Esophagus muscularis mucosa (tissue), 4 donors: ENCODE data around the gene SACS. TPM values are rescaled to one million over a fixed set of nuclear protein-coding genes. Genes with fewer than 3 reads are reported as not detected.

Experiments
- DNase-seq: peaks from one replicate; pipeline ENCODE4 v3.0.0-alpha.2; 2017; ENCODE audit errors: extremely low spot score
- H3K27ac ChIP-seq, 4 donors: fragments of 200-600 bp; sonication (generic); replicated peaks in 1 of 4; 1 replicate in 3 of 4; 2 replicates in 1 of 4; pipeline ENCODE4 v1.5.1; 2016 to 2019; ENCODE audit warnings: mild to moderate bottlenecking in 1 of 4
- H3K27me3 ChIP-seq, 4 donors: fragments of 200-600 bp; sonication (generic); one replicate each; pipeline versions ENCODE4 v1.5.1 to v1.6.0; 2016 to 2019
- H3K36me3 ChIP-seq, 4 donors: fragments of 200-600 bp; sonication (generic); one replicate each; pipeline ENCODE4 v1.5.1; 2016 to 2019
- H3K4me1 ChIP-seq, 4 donors: fragments of 200-600 bp; sonication (generic); one replicate each; pipeline ENCODE4 v1.5.1; 2016 to 2019
- H3K4me3 ChIP-seq, 4 donors: fragments of 200-600 bp; sonication (generic); 1 replicate in 2 of 4; 2 replicates in 2 of 4; pipeline ENCODE4 v1.5.1; 2016 to 2019; ENCODE audit warnings: mild to moderate bottlenecking in 4 of 4, moderate library complexity in 1 of 4
- H3K9me3 ChIP-seq, 4 donors: fragments of 200-600 bp; sonication (generic); 1 replicate in 3 of 4; 2 replicates in 1 of 4; pipeline ENCODE4 v1.5.1; 2016 to 2019
- EP300 ChIP-seq: sonication (generic); formaldehyde crosslinking; IDR thresholded peaks from one replicate; pipeline ENCODE4 v1.6.1; 2017; ENCODE audit warnings: antibody characterized with exemption
- POLR2A ChIP-seq: fragments of 450-650 bp; IDR thresholded peaks from one replicate; pipeline ENCODE4 v1.6.1; 2017; ENCODE audit warnings: antibody characterized with exemption, moderate library complexity, mild to moderate bottlenecking, low read depth
- POLR2AphosphoS5 ChIP-seq, 2 donors: sonication (generic); formaldehyde crosslinking; IDR thresholded peaks; one replicate each; pipeline ENCODE4 v1.6.1; 2017; ENCODE audit warnings: antibody characterized with exemption in 2 of 2
- WGBS: methylation state at CpG from one replicate; pipeline ENCODE4 v1.1.5; 2018; 5-methylcytosine and 5-hydroxymethylcytosine counted together
- intact Hi-C: fragments of 100-400 bp; cut with DNase I; formaldehyde crosslinking; loops from one replicate; pipeline ENCODE4 v1.15.1; 2023
- total RNA-seq, 4 donors: library from RNA; depleted of rRNA; stranded (reverse); fragments of >200 nt; gene quantifications; one replicate each; pipeline versions ENCODE4 v1.1.0 to v1.2.1, GENCODE V29; 2016
- TF ChIP-seq, protein P1 (sequence below), 3 experiments: fragments of 200-600 bp in 2 of 3; fragments of 450-650 bp in 1 of 3; sonication (generic) in 2 of 3; IDR thresholded peaks; one replicate each; pipeline ENCODE4 v1.5.1; 2017 to 2019; ENCODE audit warnings: antibody characterized with exemption in 3 of 3, mild to moderate bottlenecking in 2 of 3, moderate library complexity in 1 of 3

The SACS gene
- total RNA-seq, 4 donors from 2014 or later: 45.1 to 70.1 (median 65.3) TPM

GRCh38 chr13:23470790-23471614, 37.5 kb upstream of the SACS start:
- Histone ChIP-seq H3K4me3 (no peak overlapping the region), H3K36me3 (no peaks in the 10 kb centered on the region), H3K27me3 (no peaks in the 10 kb centered on the region), H3K27ac (peak overlapping the region in 3 of 4 donors; percentile 34 to 59 (median 47)), H3K9me3 (no peaks in the 10 kb centered on the region), H3K4me1 (peaks cover 5 to 33% (median 30%) of the 10 kb centered on the region in 4 donors)
- 84% methylated on average over 7 of the region's 7 CpGs for WGBS
- DNase-seq: no peak
- intact Hi-C loops: no loop called here
- TF ChIP-seq EP300 (no peak), POLR2AphosphoS5 (IDR thresholded peaks at IDR 0.05) (no peak), POLR2A (no peak)
- TF ChIP-seq, protein P1, sequence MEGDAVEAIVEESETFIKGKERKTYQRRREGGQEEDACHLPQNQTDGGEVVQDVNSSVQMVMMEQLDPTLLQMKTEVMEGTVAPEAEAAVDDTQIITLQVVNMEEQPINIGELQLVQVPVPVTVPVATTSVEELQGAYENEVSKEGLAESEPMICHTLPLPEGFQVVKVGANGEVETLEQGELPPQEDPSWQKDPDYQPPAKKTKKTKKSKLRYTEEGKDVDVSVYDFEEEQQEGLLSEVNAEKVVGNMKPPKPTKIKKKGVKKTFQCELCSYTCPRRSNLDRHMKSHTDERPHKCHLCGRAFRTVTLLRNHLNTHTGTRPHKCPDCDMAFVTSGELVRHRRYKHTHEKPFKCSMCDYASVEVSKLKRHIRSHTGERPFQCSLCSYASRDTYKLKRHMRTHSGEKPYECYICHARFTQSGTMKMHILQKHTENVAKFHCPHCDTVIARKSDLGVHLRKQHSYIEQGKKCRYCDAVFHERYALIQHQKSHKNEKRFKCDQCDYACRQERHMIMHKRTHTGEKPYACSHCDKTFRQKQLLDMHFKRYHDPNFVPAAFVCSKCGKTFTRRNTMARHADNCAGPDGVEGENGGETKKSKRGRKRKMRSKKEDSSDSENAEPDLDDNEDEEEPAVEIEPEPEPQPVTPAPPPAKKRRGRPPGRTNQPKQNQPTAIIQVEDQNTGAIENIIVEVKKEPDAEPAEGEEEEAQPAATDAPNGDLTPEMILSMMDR (IDR thresholded peaks at IDR 0.05): no peak

DNA sequence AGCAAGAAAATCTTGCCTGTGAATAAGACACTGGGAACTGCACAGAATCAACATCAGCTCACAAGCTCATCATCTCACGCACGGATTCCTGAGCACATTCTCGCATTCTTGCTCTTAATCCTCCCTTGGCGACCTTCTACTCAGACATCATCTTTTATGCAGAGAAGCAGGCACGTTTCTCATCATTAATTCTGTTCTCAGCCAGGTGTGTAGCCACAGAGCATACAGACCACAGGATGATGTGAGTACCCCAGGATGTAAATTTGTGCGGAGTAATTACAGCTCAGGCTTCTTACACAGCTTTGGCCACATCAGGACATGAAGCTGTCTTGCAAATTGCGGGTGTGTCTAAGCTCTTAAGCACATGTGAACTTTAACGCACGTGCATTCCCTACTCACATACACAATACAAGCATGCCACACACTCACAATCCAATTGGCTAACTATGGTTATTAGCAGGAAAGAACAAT, 36.5 kb upstream of the SACS start:
- no peak for DNase-seq
- H3K36me3 ChIP-seq: no peaks in the 10 kb centered on the region
- H3K27me3 ChIP-seq: no peaks in the 10 kb centered on the region
- TF ChIP-seq POLR2AphosphoS5 (IDR thresholded peaks at IDR 0.05): peak in 1 of 2 donors; percentile 28
- TF ChIP-seq, protein P1 (IDR thresholded peaks at IDR 0.05): no peak
- H3K9me3 ChIP-seq: no peaks in the 10 kb centered on the region
- no peak overlapping the region for H3K4me3 ChIP-seq
- H3K4me1 ChIP-seq: peaks cover 5 to 40% (median 36%) of the 10 kb centered on the region in 4 donors
- intact Hi-C loops: no loop called here
- peak overlapping the region; percentile 3 to 59 (median 31) for H3K27ac ChIP-seq
- WGBS: 58% methylated on average over 9 of the region's 9 CpGs

- 67% methylated on average over 3 of the region's 3 CpGs for WGBS
- H3K9me3 ChIP-seq: no peaks in the 10 kb centered on the region
- intact Hi-C loops: no loop called here
- no peaks in the 10 kb centered on the region for H3K36me3 ChIP-seq
- no peaks in the 10 kb centered on the region for H3K27me3 ChIP-seq
- H3K27ac ChIP-seq: peak overlapping the region in 1 of 4 donors; percentile 59
- no peak for TF ChIP-seq POLR2AphosphoS5 (IDR thresholded peaks at IDR 0.05)
- TF ChIP-seq POLR2A: no peak
- TF ChIP-seq, protein P1 (IDR thresholded peaks at IDR 0.05): no peak
- TF ChIP-seq EP300: no peak
- no peak for DNase-seq
- peaks cover 5 to 40% (median 36%) of the 10 kb centered on the region in 4 donors for H3K4me1 ChIP-seq
- H3K4me3 ChIP-seq: no peak overlapping the region
Measured at GRCh38 chr13:23468811-23469210, 35.3 kb upstream of the SACS start.

GRCh38 chr13:23467932-23468278, 34.4 kb upstream of the SACS start:
- no peak for DNase-seq
- Histone ChIP-seq H3K36me3 (no peaks in the 10 kb centered on the region), H3K9me3 (no peaks in the 10 kb centered on the region), H3K4me1 (peaks cover 5 to 40% (median 36%) of the 10 kb centered on the region in 4 donors), H3K27me3 (no peaks in the 10 kb centered on the region), H3K27ac (peak overlapping the region in 3 of 4 donors; percentile 74 to 89 (median 85)), H3K4me3 (no peak overlapping the region)
- TF ChIP-seq POLR2AphosphoS5 (IDR thresholded peaks at IDR 0.05): no peak
- TF ChIP-seq POLR2A: no peak
- TF ChIP-seq, protein P1 (IDR thresholded peaks at IDR 0.05): no peak
- TF ChIP-seq EP300: no peak
- intact Hi-C loops: loop anchor here (2.0 kb wide), 2 partner anchors 111 to 403 kb away; no protein-coding TSS in a partner anchor
- WGBS: 96% methylated on average over 3 of the region's 3 CpGs
